Panc1 (cell line): ENCODE data around the gene DNAJC22.

ENCODE experiments used
- POLR2AphosphoS5 ChIP-seq: IDR thresholded peaks from 2 replicates; pipeline ENCODE4 v1.6.1; 2012; ENCODE audit warnings: mild to moderate bottlenecking, low read depth, low read length, moderate library complexity
- TF ChIP-seq, protein P1 (sequence below): fragments of 450-650 bp; IDR thresholded peaks from 2 replicates; pipeline ENCODE4 v1.5.1; 2017; ENCODE audit warnings: mild to moderate bottlenecking

DNA sequence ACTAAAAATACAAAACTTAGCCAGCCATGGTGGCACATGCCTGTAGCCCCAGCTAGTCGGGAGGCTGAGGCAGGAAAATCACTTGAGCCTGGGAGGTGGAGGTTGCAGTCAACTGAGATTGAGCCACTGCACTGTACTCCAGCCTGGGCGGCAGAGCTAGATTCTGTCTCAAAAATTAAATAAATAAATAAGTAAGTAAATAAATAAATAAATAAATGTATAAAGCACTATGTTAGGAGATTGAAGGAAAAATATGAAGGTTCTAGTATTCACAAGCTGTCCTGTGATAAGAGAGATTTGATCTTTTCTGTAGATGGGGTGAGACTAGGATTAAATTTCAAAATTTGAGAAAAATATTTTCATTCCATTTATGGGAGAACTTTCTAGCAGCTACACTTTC lies 5.7 kb downstream of the DNAJC22 start:
- TF ChIP-seq, protein P1, sequence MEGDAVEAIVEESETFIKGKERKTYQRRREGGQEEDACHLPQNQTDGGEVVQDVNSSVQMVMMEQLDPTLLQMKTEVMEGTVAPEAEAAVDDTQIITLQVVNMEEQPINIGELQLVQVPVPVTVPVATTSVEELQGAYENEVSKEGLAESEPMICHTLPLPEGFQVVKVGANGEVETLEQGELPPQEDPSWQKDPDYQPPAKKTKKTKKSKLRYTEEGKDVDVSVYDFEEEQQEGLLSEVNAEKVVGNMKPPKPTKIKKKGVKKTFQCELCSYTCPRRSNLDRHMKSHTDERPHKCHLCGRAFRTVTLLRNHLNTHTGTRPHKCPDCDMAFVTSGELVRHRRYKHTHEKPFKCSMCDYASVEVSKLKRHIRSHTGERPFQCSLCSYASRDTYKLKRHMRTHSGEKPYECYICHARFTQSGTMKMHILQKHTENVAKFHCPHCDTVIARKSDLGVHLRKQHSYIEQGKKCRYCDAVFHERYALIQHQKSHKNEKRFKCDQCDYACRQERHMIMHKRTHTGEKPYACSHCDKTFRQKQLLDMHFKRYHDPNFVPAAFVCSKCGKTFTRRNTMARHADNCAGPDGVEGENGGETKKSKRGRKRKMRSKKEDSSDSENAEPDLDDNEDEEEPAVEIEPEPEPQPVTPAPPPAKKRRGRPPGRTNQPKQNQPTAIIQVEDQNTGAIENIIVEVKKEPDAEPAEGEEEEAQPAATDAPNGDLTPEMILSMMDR: no peak
- TF ChIP-seq POLR2AphosphoS5: no peak
